Erythroblast (primary cell): ENCODE measurements around the gene CEACAM21.

ENCODE experiments used
- GATA1 ChIP-seq: IDR thresholded peaks from 2 replicates; pipeline ENCODE4 v1.6.1; 2011; ENCODE audit warnings: low read depth, mild to moderate bottlenecking, control low read depth, low read length, moderate library complexity
- POLR2A ChIP-seq: IDR thresholded peaks from 2 replicates; pipeline ENCODE4 v1.6.1; 2011; ENCODE audit warnings: mild to moderate bottlenecking, low read length

DNA sequence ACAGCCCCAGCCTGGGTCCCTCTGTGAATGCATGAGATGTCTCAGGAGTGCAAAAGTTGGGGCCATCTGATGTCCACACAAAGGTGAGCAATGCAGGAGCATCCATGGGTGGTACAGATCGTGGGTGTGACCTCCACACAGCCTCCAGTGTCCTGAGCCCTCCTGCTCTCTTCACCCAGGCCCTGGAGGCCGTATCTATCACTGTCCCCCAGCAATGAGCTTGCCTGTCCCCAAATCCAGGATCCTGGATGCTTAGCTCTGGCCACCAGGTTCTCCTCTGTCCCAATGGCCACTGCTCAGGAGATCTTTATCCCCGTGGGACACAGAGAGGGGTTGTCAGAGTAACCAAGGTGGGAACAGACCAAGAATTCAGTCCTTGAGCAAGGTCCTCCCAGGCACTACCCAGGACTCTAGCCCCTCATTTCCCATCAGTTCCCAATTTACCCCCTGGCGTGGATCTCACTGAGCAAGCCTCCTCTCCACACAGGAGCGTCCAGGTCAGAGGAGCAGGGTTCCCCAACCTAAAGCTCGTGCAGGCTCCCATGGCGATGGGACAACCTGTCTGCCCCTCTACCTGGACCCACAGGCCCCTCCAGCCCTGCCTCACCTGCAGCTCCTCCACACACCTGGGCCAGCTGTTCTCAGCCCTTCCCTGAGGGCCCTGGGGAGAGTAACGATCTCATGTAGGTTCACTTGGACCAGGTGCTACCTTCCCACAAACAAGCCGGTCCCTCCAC is 11.3 kb downstream of the CEACAM21 start:
- TF ChIP-seq POLR2A (no peak), GATA1 (no peak)
